GM12865 (cell line): Measurements from ENCODE around the gene CELA1.
A peak's percentile ranks its signal among the peaks of the same experiment; 100 is the strongest.

Source experiments
- DNase-seq: peaks from one replicate; pipeline ENCODE4 v3.0.0; 2010; ENCODE audit warnings: low read depth
- H3K4me3 ChIP-seq: 2 replicates; pipeline ENCODE4 v1.5.1; 2011; ENCODE audit warnings: mild to moderate bottlenecking, low read depth, low read length, control low read depth
- TF ChIP-seq, protein P1 (sequence below): IDR thresholded peaks from 2 replicates; pipeline ENCODE4 v1.5.1; 2011; ENCODE audit warnings: low read length, control low read depth, low read depth, inconsistent platforms; ENCODE audit not compliant: insufficient read depth; ENCODE audit errors: missing control alignments

Gene CELA1

DNA sequence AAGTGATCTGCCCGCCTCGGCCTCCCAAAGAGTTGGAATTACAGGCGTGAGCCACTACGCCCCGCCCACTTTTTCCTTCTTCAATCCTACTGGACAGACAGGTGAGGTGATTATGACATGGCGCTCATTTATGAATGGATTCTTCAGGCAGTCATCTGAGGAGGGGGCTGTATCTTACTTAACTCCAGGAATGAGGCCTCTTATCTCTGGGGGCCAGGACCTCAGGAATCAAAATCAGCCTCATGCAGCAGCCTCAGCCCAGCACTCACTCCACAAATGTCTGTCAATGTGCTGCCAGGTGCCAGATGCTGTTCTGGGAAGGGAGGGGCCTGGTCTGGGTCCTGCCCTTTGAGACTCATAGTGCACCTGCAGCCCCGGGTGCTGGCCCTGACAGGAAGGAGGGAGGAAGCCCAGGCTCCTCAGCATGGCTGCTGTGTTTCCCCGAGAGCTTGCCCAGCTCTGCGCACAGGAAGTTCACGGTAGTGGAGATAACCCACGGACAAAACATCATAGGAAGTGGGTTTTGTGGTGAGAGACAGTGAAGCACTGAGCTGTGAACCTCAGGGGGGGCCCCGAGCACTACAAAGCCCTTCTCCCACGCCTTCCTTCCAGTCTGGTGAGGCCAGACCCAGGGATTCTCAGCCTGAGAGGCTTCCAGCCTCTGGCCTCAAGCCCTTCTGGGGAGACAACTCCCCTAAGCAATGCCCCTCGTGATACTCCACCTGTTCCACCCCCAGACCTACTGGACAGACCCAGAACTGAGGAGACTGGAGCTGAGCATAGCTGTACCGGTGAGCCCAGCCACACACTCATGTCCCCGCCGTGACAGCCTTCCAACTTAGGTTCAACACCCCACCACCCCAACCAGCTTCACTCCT, 22.4 kb upstream of the CELA1 start:
- peak overlapping the region; percentile 1 for H3K4me3 ChIP-seq
- peak; percentile 98 for DNase-seq

GRCh38 chr12:51365276-51365675, 18.8 kb upstream of the CELA1 start:
- DNase-seq: no peak
- TF ChIP-seq, protein P1, sequence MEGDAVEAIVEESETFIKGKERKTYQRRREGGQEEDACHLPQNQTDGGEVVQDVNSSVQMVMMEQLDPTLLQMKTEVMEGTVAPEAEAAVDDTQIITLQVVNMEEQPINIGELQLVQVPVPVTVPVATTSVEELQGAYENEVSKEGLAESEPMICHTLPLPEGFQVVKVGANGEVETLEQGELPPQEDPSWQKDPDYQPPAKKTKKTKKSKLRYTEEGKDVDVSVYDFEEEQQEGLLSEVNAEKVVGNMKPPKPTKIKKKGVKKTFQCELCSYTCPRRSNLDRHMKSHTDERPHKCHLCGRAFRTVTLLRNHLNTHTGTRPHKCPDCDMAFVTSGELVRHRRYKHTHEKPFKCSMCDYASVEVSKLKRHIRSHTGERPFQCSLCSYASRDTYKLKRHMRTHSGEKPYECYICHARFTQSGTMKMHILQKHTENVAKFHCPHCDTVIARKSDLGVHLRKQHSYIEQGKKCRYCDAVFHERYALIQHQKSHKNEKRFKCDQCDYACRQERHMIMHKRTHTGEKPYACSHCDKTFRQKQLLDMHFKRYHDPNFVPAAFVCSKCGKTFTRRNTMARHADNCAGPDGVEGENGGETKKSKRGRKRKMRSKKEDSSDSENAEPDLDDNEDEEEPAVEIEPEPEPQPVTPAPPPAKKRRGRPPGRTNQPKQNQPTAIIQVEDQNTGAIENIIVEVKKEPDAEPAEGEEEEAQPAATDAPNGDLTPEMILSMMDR: no peak
- no peak overlapping the region for H3K4me3 ChIP-seq

More for the DNA sequence above, 22.4 kb upstream of the CELA1 start:
- TF ChIP-seq, protein P1: no peak

DNA sequence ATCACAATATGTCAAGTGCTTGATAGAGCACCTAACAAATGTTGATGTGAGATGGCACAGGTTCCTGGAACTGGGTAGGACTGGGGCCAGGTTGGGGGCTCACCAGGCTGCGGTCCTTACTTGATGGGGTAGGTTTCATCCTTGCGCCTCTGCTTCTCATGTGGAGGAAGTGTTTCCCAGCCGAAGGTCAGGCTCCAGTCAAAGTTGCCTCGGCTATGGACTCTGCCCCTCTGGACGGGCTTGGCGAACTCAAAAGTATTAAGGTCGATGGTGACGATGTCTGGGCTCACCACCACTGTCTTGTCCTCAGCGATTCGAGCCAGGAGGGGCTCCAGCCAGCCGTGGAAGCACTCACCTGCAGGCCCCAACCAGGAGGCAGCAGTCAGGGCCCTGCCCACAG, 17.5 kb upstream of the CELA1 start:
- DNase-seq: no peak
- no peak overlapping the region for H3K4me3 ChIP-seq
- TF ChIP-seq, protein P1: no peak

- no peak for DNase-seq
- H3K4me3 ChIP-seq: no peak overlapping the region
- TF ChIP-seq, protein P1: no peak
Observed at GRCh38 chr12:51362747-51363342, 16.4 kb upstream of the CELA1 start.

DNA sequence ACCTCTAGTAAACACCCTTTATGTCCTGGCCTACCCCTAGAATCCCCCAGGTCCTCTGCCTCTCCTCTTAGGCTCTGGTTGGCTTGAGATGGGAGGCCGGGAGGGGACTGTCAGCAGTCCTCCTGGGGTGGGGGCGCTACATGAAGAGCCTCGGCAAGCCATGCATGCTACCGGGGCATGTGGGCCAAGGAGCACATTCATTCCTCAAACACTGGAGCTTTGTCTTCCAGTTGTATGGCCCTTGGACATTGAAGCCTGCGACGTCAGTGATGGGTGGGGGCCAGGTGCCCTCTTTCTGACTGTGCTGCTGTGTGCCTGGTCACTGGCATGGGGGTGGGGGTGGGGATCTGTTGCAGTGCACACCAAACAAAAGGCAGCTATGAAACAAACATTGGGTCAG, 15.8 kb upstream of the CELA1 start:
- H3K4me3 ChIP-seq: no peak overlapping the region
- TF ChIP-seq, protein P1: no peak
- no peak for DNase-seq

DNA sequence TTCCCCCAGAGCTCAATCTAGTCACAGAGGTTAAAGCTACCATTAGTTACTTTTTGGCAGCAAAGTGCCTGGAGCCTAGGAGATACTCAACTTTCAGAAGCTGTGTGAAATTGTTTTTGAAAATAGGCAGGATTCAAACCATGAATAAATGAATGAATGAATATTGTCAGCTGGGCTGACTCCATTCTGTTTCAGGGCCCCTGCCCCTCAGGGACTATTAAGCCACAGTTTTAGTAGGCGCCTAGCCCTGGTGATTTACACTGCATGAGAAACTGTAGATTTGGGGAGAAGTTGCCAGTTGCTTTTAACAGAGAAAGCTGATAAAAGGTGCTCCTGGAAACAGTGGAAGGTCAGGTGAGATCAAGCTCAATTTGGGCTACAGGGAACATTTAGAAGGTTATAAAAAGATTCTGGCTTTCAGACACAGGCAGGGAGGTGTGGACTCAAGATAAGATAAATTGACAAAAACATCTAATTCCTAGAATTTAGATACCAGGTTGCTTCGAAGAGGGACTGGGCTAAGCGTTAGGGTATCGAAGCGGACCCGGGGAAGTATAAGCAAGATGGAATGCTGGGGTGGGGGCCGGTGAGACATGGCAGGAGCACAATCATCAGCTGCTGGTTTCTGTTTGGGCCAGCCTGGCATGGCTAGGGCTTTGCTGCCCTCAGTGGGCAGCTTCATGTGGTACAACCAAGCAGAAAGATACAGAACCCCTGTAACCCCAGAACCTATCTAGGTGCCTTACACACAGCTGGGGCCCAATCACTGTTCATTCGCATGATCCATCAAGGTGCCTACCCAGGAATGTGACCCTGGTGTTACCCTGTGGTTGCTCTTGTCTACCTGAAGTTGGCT, 14.9 kb upstream of the CELA1 start:
- TF ChIP-seq, protein P1: no peak
- DNase-seq: no peak
- no peak overlapping the region for H3K4me3 ChIP-seq
